H7 (cell line): ENCODE measurements around the gene ANKRD17. TPM values are rescaled to one million over a fixed set of nuclear protein-coding genes. Genes with fewer than 3 reads are reported as not detected.
A peak's percentile ranks its signal among the peaks of the same experiment; 100 is the strongest.
"Not testable (repeated sequence)": the region's sequence is repeated elsewhere in the genome, so short reads cannot be mapped to it uniquely, and the experiment has no call there.

Source experiments
- DNase-seq: peaks from one replicate; pipeline ENCODE4 v3.0.0; 2012
- H3K27me3 ChIP-seq: 2 replicates; pipeline ENCODE4 v1.6.0; 2011; ENCODE audit warnings: mild to moderate bottlenecking, low read length; ENCODE audit not compliant: control insufficient read depth, insufficient read depth
- H3K36me3 ChIP-seq: replicated peaks from 2 replicates; pipeline ENCODE4 v1.5.1; 2011; ENCODE audit warnings: low read length; ENCODE audit not compliant: control insufficient read depth, insufficient read depth
- H3K4me3 ChIP-seq: 2 replicates; pipeline ENCODE4 v1.5.1; 2011; ENCODE audit warnings: low read depth, mild to moderate bottlenecking, control low read depth, low read length, moderate library complexity; ENCODE audit not compliant: insufficient read depth
- total RNA-seq: library from RNA; depleted of rRNA; stranded (reverse); fragments of >200 nt; shearing (Covaris generic); gene quantifications from 2 replicates; pipeline ENCODE4 v1.2.3, GENCODE V29; 2014; rRNA removed

Gene ANKRD17, protein sequence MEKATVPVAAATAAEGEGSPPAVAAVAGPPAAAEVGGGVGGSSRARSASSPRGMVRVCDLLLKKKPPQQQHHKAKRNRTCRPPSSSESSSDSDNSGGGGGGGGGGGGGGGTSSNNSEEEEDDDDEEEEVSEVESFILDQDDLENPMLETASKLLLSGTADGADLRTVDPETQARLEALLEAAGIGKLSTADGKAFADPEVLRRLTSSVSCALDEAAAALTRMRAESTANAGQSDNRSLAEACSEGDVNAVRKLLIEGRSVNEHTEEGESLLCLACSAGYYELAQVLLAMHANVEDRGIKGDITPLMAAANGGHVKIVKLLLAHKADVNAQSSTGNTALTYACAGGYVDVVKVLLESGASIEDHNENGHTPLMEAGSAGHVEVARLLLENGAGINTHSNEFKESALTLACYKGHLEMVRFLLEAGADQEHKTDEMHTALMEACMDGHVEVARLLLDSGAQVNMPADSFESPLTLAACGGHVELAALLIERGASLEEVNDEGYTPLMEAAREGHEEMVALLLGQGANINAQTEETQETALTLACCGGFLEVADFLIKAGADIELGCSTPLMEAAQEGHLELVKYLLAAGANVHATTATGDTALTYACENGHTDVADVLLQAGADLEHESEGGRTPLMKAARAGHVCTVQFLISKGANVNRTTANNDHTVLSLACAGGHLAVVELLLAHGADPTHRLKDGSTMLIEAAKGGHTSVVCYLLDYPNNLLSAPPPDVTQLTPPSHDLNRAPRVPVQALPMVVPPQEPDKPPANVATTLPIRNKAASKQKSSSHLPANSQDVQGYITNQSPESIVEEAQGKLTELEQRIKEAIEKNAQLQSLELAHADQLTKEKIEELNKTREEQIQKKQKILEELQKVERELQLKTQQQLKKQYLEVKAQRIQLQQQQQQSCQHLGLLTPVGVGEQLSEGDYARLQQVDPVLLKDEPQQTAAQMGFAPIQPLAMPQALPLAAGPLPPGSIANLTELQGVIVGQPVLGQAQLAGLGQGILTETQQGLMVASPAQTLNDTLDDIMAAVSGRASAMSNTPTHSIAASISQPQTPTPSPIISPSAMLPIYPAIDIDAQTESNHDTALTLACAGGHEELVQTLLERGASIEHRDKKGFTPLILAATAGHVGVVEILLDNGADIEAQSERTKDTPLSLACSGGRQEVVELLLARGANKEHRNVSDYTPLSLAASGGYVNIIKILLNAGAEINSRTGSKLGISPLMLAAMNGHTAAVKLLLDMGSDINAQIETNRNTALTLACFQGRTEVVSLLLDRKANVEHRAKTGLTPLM (N-terminal part only)
- 40.5 and 41.3 TPM in 2 replicates for total RNA-seq

DNA sequence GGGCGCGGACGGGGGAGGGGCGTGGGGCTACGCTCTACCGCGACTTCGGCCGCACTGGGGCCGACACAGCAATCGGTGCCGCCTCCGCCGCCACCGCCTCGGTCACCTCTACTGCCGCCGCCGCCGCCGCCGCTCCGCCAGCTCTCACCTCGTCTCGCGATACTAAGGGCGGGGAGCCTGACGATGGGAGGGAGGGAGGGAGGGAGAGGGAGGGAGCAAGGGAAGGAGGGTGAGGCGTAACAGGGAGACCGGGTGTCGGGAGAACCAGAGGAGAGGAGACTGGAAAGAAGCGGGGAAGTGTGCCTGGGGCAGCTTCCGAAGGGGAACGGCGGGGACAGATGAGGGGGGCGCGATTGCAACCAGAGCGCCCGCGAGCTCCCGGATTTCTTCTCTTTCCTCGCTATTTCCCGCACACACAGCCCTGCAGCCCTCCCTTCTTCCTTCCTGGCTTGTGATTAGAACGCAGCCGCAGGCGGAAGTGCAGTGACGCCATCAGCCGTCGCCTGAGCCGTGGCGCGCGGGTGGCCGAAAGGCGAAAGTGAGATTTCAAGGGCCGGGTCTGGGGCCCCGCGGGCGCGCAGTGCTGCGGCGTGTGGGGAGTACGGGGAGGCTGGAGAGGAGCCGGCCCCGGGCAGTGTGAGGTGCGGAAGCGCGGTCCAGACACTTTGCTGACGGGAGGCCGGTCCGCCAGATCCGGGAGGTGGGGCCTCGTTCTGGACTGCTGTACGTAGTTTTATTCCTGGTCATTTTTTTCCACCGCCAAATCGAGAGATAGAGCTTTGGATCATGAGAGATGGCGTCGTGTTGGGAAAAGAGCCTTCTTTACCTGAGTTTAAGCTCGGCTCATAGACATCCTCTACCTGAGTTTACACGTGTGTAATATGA is at the start of gene ANKRD17:
Gene ANKRD17, minus strand, starts transcription at position 113 of the 885 bp plus-strand sequence. CDS start 130 bp downstream, outside the sequence.
- H3K36me3 ChIP-seq = no peaks in the 10 kb centered on the region; the same call in 1 of the 2 replicates
- peak; percentile 91 for DNase-seq
- peak within 1 kb of the TSS; percentile 98 for H3K4me3 ChIP-seq
- H3K27me3 ChIP-seq = no peaks in the 10 kb centered on the region

DNA sequence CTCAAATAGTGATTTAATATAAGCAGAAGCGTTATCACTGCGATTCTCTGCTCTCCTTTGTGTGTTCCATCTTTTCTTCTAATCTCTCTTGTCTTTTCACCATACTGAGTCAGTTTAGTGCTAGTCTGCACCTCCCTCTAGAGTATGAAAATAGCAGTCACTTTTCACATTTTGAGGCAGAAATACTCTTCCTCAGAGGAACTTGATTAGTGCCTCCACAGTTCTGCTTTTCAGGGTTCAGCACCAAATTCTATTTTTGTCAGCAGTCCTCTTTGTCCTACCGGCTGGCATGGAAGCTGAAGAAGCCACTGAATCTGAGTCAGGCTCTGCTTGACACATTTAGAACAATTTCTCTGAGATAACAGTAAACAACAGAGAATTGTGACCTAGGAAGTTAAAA is 49.7 kb upstream of the ANKRD17 start:
- peak; percentile 36 for DNase-seq
- Histone ChIP-seq H3K27me3 (no peaks in the 10 kb centered on the region), H3K4me3 (no peak overlapping the region), H3K36me3 (no peaks in the 10 kb centered on the region)

DNA sequence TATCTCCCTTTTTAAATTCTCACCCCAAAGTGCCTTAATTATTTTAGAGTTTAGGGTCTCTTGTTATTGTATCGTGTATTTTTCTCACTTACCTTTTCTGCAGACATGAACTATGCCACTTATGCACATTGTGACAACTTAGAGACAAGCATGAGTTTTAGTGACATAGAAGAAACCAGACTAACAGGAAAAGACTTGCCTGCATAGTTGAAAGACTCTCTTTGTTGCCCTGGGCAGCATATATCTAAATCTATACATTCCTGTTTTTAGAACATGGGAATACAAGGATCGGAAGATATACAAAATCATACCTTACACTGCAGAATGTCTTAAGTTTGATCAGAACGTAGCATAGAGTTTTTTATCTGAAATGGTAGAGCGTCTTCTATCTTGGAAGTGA is 45.1 kb upstream of the ANKRD17 start:
- DNase-seq = no peak
- Histone ChIP-seq H3K4me3 (no peak overlapping the region), H3K27me3 (no peaks in the 10 kb centered on the region), H3K36me3 (no peaks in the 10 kb centered on the region)

DNA sequence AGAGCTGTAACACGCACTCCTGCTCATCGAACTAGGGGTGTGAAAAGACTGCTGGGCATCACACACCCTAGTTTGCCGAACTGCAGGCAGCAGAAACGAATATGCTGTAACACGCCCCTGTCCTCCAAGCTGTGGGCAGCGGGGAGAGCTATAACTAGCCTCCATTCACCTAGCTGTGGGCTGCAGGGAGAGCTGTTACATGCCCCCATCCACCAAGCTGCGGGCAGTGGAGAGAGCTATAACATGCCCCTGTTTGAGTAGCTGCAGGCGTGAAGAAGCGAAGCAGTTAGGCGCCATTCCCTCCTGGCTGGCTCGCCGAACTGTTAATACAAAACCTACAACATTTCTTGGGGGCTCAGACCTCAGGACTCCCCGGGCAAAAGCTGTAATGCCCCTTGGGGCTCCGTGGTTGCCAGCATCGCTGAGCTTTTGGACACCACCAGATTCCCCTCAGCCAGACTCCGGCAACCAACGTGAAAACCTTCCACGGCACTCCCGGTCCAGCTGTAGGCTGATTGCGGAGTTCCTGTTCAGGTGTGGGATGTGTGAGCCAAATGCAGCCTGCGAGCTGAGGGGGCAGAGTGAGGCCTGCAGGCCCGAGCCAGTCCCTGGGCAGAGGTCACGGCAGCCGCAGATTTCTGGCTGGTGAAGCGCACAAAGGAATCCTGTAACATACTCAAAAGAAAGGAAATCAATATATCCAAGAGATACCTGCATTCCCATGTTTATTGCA is 41.1 kb upstream of the ANKRD17 start:
- H3K27me3 ChIP-seq = no peaks in the 10 kb centered on the region
- H3K4me3 ChIP-seq = no peak overlapping the region
- H3K36me3 ChIP-seq = no peaks in the 10 kb centered on the region
- DNase-seq = no peak

DNA sequence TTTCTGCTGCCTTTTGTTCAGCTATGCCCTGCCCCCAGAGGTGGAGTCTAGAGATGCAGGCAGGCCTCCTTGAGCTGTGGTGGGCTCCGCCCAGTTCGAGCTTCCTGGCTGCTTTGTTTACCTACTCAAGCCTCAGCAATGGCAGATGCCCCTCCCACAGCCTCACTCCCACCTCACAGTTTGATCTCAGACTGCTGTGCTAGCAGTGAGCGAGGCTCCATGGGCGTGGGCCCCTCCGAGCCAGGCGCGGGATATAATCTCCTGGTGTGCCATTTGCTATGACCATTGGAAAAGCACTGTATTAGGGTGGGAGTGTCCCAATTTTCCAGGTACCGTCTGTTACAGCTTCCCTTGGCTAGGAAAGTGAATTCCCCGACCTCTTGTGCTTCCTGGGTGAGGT is 34.1 kb upstream of the ANKRD17 start:
- not testable (repeated sequence) for H3K27me3 ChIP-seq, H3K4me3 ChIP-seq, DNase-seq, H3K36me3 ChIP-seq

DNA sequence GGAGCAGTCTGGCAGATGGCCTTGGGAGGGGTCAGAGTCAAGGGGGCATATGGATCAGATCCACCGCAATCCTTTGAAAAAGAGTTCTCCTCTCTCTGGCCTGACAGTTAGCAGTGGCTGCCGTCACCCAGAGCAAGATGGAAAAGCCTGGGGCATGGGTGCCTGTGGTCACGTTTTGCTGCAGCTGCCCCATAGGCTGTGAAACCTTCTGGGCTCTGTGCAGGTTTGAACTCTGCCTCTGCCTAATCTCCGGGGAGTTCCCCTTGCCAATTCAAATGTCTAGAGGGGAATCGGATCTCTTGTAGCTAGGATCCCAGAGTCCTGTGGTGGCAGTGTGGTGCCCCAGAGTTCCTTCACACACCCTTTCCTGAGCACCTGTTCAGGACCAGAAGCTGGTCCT is 23.4 kb upstream of the ANKRD17 start:
- no peaks in the 10 kb centered on the region for H3K36me3 ChIP-seq
- no peak overlapping the region for H3K4me3 ChIP-seq
- no peaks in the 10 kb centered on the region for H3K27me3 ChIP-seq
- no peak for DNase-seq

DNA sequence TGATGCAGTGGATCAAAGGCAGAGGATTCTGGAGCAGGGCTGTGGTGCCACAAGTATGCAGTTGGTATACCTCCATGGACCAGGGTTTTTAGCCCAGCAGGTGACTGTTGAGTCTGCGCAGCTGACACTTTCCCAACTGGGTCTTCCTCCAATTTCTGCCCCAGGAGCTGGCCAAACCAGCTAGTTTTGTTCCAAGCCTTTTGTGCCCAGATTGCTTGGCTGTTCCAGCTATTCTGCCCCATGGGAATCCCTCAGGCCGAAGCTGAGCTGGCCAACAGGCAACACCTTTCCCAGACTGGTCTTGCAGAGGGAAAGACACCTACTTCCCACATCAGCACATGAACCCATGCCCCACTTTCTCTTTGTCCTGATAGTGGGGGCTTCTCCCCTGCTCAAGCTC is 22.8 kb upstream of the ANKRD17 start:
- Histone ChIP-seq H3K27me3 (no peaks in the 10 kb centered on the region), H3K4me3 (no peak overlapping the region), H3K36me3 (no peaks in the 10 kb centered on the region)
- no peak for DNase-seq

DNA sequence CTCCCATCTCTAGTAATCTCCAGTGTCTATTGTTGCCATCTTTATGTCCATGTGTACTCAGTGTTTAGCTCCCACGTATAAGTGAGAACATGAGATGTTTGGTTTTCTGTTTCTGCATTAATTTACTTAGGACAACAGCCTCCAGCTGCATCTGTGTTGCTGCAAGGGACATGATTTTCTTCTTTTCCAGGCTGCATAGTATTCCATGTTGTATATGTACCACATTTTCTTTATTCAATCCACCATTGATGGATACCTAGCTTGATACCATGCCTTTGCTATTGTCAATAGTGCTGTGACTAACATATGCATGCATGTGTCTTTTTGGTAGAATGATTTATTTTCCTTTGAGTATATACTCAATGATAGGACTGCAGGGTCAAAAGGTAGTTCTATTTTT is 18.6 kb upstream of the ANKRD17 start:
- DNase-seq = no peak
- H3K36me3 ChIP-seq = no peaks in the 10 kb centered on the region
- H3K4me3 ChIP-seq = no peak overlapping the region
- H3K27me3 ChIP-seq = no peaks in the 10 kb centered on the region

DNA sequence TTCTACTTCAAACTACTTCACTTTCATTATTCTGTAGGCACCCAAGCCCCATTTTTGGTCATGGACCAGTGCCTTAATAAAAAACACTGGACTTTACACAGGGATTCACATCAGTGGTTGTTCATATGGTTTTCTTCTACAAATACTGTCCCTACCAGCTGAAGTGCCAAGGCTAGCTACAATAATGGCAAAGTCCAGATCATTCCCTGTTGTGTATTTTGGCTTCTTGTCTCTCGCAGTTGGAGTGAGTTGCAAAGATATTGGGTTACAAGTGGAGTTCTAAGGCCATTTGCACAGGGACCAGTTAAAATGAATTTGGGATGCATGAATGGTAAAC is 16.7 kb upstream of the ANKRD17 start:
- no peaks in the 10 kb centered on the region for H3K36me3 ChIP-seq
- no peak for DNase-seq
- no peak overlapping the region for H3K4me3 ChIP-seq

DNA sequence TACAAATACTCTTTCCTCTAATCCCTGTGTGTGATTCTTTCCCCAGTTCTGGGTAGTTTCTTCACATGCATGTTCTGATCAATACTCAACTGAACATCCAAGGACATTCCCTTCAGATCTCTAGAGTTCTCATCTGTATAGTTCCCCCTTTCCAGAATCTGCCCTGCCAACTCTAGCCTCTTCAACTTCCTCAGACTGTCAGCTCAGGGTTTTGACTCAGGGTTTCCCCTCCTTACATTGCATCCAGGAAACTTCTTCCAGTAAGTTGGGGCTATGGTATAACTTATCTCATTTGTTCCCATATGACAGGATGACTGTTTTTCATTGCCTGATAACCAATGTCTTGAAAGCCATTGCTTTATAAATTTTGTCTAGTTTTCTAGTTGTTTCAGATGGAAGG is 14.2 kb upstream of the ANKRD17 start:
- H3K4me3 ChIP-seq = no peak overlapping the region
- H3K27me3 ChIP-seq = no peaks in the 10 kb centered on the region
- DNase-seq = no peak
- no peaks in the 10 kb centered on the region for H3K36me3 ChIP-seq

More for the DNA sequence above, 16.7 kb upstream of the ANKRD17 start:
- H3K27me3 ChIP-seq = no peaks in the 10 kb centered on the region

DNA sequence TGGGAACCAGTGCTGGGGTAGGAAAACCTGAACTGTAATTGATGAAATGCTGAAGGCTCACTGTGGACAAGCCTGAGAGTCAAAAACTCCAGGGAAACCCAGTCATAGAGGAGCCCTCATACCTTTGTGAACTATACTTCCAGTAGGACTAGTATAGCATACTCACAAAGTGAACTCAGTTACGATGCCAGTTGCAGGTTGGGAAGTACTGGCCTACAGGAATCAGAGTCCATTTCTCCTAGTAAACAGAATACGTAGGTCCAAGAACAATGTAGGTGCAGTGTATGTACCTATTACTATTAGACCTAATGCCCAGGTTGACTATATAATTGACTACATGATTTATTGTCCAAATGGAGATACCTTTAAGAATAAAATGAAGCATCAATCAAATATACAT is 8.5 kb upstream of the ANKRD17 start:
- Histone ChIP-seq H3K4me3 (no peak overlapping the region), H3K27me3 (no peaks in the 10 kb centered on the region), H3K36me3 (no peaks in the 10 kb centered on the region)
- DNase-seq = no peak

DNA sequence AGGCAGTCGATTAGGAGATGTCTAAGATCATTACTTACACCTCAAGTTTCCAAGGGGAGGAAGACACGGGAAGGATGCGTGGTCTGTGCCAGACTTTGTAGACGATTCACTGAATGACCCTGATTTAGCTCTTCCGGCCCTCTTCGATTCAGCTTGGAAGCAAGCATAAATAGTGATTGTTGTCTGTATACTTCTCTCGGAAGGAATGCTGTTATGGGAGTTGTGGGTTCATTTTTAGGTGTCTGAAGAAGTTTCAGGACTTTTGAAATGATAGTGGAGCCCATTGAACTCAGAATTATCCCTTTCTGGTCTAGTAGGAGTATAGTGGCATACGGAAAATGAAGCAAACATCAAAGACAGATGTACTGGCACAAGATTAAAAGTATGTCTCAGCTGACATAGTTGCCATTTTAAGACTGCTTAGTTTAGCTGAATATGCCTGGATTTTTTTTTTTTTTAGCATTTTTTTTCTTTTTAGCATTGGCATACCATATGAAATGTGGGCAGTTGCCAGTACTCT is 1.0 kb upstream of the ANKRD17 start:
- H3K36me3 ChIP-seq = no peaks in the 10 kb centered on the region; the same call in 1 of the 2 replicates
- peak overlapping the region; percentile 98 for H3K4me3 ChIP-seq
- H3K27me3 ChIP-seq = no peaks in the 10 kb centered on the region
- DNase-seq = no peak

DNA sequence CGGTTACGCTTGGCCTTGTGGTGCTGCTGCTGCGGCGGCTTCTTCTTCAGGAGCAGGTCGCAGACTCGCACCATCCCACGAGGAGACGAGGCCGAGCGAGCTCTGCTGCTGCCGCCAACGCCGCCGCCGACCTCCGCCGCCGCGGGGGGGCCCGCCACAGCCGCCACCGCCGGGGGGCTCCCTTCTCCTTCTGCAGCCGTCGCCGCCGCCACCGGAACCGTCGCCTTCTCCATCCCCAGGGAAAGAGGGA is 237 bp downstream of the ANKRD17 start:
- Histone ChIP-seq H3K4me3 (peak overlapping the region; percentile 98), H3K36me3 (no peaks in the 10 kb centered on the region; the same call in 1 of the 2 replicates), H3K27me3 (no peaks in the 10 kb centered on the region)
- DNase-seq = no peak
